ENCODE measurements around the gene CHST15.
"Not testable (repeated sequence)": the region's sequence is repeated elsewhere in the genome, so short reads cannot be mapped to it uniquely, and the experiment has no call there.

Gene CHST15

GRCh38 chr10:124042656-124043309 lies 50.6 kb downstream of the CHST15 start:
- no peak for DNase-seq

GRCh38 chr10:124041675-124042445 lies 51.5 kb downstream of the CHST15 start:
- no peak for DNase-seq

DNA sequence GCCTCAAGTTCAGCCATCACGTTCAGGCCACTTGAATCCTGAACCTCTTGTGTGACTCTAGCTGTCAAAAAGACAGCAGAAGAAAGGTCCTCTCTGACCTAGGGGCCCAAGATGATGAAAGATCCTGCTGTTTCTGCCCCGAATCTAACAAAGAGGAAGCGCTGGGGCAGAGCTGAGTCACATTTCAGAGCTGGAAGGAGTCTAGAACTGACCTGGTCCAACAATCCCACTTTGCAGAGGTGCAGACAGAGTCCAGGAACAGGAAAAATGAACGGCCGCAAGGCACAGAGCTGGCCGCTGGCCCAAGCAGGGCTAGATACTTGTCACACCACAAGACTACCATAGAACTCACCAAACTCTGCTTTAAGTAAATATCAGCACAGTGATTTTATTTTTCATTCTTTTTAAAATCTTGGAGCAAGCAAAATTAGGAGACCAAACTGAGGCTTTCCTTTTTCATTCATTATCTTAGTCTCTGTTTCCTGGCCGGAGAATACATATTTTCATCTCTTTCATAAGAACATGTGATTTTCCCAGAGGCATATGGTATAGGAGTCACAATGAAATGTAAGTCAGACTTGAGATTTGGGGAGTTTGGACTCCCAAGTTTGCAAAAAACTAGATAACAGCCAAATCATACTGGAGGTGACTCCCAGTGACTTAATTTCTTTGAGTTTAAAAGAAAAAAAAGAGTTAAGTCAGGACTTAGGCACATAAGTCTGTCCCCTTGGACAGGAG lies 52.8 kb downstream of the CHST15 start:
- no peak for DNase-seq

- DNase-seq = no peak
Observed at GRCh38 chr10:124039483-124040013, 53.9 kb downstream of the CHST15 start.

DNA sequence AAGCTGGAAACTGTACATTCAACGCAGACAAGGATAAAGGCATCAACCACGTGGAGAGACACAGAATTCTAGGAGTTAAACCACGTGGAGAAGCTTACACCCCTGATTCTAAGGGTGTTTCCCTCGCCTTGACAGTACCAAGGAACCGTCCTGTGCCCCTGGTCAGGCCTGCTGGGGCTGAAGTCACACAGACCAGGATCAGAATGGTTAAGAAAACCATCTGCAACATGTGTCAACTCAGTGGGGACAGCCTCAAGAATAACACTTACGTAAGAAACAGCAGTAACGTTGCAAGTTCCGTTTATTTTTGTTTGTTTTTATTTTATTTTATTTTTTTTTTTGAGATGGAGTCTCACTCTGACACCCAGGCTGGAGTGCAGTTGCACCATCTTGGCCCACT lies 55.6 kb downstream of the CHST15 start:
- DNase-seq = no peak

- DNase-seq = no peak
Observed at GRCh38 chr10:124037286-124037685, 56.1 kb downstream of the CHST15 start.

GRCh38 chr10:124036746-124037145 lies 56.7 kb downstream of the CHST15 start:
- no peak for DNase-seq

DNA sequence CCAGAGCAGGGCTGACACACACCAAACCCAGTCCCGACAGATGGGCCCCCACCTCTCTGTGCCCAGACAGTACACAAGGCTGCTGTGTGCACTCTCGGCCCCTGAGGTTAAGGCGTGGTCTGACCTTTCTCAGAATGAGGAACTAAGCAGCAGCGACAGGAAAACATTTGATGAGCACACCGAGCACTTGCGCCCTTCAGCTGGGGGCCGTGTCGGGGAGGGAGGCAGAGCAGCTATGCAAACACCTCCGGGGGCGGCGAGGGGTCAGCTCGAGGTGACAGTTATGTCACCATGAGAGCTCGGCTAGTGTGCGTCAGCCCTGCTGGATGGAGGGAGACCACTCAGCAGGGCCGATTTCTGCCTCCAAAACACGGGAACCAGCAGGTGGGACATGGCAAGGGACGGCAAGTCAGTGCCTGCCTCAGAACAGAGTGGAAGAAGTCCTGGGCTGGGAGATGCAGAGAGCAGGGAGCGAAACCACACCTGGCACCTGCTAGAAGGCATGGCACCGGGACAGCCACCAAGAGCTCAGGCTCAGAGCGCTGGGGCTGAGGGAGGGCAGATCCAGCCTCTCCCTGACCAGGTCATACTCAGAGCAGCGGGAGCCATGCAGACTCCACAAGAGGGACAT lies 57.4 kb downstream of the CHST15 start:
- DNase-seq = peak; percentile 51

DNA sequence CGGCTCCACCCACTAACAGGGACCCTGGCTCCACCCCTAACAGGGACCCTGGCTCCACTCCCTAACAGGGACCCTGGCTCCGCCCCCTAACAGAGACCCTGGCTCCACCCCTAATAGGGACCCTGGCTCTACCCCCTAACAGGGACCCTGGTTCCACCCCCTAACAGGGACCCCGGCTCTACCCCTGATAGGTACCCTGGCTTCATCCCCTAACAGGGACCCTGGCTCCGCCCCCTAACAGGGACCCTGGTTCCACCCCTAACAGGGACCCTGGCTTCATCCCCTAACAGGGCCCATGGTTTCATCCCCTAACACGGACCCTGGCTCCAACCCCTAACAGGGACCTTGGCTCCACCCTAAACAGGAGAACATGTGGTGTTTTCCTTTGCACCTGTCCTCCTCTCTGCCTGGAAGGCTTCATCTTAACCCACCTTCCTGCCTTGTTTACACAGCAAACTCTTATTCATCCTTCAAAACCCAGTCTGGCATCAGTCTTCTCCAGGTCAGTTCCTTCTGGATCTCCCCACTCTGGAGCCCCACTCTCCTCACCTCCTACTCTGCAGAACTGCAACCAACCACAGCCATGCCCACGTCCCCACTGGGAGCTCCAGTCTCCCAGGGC lies 58.0 kb downstream of the CHST15 start:
- no peak for DNase-seq

- DNase-seq = not testable (repeated sequence)
Observed at GRCh38 chr10:124034576-124035305, 58.7 kb downstream of the CHST15 start.

- DNase-seq = peak; percentile 19
Observed at GRCh38 chr10:124033887-124034218, 59.5 kb downstream of the CHST15 start.

GRCh38 chr10:124032971-124033886 lies 60.2 kb downstream of the CHST15 start:
- DNase-seq = peak; percentile 48

DNA sequence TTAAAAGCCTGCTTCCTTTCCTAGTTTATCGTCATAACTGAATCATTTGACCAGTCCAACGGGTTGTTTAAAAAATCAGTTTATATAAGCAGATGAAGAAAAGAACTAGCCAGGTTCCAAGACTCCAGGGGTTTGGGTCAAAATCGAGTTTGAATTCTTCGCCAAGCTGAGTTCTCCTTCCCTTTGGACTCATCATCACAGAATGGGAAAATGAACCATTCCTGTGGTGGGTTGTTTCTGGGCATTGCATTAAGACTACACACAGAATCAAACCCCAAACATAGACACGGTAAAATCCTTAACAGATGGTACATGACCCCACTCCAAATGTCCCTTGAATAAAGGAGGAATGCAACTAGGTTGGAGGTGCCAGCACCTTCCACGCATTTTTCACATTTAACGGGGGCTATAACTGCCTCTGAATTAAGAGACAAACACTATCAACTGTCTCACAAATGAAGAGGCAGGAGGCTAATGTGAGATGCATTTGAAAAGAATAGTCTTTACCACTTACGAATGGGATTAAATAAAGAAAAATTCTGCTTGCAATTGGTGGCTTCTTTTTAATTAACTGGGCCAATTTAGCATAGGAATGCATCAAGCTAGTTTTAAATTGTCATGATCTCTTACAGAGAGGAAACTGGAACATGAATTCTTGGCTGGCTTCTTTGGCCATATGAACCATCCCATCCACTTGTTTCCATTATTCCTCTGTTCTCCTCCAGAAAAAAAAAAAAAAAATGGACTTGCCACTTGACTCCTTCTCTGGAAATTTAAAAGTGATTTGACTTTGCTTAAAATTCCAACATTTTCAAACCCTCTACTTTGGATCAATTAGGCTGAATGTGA lies 61.1 kb downstream of the CHST15 start:
- no peak for DNase-seq

- no peak for DNase-seq
Observed at GRCh38 chr10:124030492-124031110, 62.8 kb downstream of the CHST15 start.

GRCh38 chr10:124030061-124030460 lies 63.3 kb downstream of the CHST15 start:
- DNase-seq = no peak

DNA sequence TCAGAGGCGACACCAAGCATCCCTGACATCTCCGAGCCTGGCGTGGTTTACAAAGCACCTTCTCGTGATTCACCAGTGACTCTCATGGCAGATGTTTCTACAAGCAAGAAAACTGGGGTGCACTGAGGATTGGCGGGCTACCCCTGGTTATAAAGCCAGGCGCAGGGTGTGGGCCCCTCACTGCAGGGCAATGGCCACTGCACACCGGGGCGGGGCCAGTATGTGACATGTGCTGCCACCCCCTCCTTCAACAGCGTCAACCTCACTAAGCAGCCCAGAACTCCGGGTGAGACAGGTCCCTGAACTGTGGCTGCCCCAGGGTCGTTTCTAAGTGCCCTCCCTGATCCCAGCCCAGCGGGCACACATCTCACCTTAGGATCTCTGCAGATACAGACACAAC lies 63.8 kb downstream of the CHST15 start:
- no peak for DNase-seq

DNA sequence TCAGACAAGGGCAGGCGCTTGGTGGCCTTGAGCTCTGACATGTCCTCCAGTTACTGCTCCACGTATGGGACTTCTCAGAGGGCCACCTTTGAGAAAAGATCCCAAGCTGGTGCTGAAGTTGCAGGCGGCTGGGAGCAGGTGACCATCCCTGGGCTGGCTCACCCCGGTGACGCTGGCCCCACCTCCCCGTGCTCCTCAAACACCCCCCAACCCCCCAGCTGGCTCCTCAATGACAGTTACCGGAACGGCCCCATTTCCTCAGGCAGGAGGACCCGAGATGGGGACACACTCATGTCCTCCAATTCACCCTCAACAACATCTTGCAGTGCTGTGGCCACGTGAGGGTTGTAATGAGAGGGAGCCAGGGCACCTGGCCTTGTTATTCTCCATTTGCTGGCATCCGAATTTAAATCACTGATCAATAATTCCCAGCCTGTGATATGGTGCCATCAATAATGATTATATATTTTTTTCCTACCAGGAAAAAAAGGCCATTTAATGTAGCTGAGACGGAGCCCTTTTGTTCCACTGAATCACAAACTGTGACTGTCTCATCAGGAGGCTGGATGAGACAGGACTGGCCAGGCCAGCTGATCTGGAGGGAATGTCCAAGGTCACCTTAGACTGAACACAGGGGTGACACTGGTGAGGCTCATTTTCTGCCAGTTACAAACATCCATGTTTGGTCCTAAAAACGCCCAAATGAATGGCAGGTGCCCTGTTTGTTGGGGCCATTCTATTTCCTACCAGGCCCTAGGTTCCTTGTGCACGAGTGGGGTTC lies 64.5 kb downstream of the CHST15 start:
- DNase-seq = no peak

DNA sequence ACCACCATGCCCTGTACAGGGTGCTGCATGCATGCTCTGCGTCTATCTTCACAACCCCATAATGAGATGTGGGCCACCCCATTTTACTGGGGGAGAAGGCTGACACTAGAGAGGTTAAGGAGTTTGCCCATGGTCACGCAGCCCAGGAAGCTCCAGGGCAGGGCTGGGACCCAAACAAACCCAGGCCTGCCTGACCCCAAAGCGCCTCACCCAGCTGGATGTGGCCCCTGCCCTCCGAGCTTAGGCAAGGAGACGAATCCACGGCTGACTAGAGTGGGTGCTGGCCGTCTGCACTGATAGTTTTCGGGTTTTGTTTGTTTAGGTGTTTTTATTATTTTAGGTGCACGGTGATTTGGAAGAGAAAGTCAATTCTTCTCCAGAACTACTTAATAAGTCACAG lies 65.7 kb downstream of the CHST15 start:
- DNase-seq = no peak

All from hematopoietic multipotent progenitor cell treated with erythropoietin and hydrocortisone succinate and interleukin-3 and kit ligand, for 8 days (in vitro differentiated cells).